ENCODE measurements around the gene PRUNE2. TPM values are rescaled to one million over a fixed set of nuclear protein-coding genes. Genes with fewer than 3 reads are reported as not detected.

Gene PRUNE2
- total RNA-seq, 4 donors from 2014 or later, result 3.7 to 7.8 (median 4.9) TPM

DNA sequence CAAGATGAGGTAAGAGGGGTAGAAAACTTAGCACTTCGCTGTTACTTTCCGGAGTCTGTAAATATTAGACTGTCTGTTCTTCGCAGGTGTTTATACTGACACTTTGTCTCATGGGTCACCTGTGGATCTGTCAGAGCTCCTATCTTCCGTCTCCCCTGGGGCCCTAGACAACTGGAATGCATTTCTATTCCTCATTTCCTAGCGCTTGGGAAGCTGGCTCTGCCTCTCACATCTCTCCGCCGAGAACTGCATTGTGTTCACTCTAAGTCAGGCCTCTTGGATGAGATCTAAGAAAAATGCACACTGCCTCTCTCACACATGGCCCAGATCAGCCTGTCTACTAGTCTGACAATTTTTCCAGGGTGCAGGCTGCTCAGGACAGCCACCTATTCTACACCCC lies 102.2 kb downstream of the PRUNE2 start:
- Histone ChIP-seq H3K4me1 (no peaks in the 10 kb centered on the region), H3K4me3 (replicated peaks in 1 of 3) (no peak overlapping the region), H3K27ac (no peak overlapping the region), H3K27me3 (no peaks in the 10 kb centered on the region), H3K36me3 (no peaks in the 10 kb centered on the region), H3K9me3 (no peaks in the 10 kb centered on the region)
- intact Hi-C loops (cut with DNase I), result no loop called here
- DNase-seq, result no peak
- no peak for TF ChIP-seq POLR2A (IDR thresholded peaks at IDR 0.05)
- no peak for TF ChIP-seq CTCF (IDR thresholded peaks at IDR 0.05)
- WGBS, 2 donors, result 87 to 91% methylated on average over 7 of the region's 7 CpGs

DNA sequence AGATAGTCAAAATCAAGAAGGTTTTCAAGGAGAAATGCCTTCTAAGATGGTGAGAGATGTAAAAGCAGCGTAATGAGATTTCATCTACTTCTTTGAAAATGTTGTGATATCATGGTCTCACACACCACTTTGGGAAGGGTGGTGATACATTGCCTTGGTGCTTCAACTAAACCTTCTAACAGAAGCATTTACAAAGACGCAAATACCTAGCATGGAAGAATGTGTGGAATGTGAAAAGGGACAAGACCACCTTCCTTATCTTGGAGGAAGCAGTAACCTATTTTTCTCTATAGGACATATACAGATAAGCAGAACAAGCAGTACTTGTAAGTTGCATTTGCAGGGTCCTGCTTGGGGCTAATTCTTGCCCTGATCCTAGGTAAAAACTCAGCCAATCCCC lies 102.8 kb downstream of the PRUNE2 start:
- no peak for DNase-seq
- WGBS, 2 donors, result 81% methylated on average over 2 of the region's 2 CpGs
- intact Hi-C loops (cut with DNase I), result no loop called here

GRCh38 chr9:76800901-76801300 lies 105.0 kb downstream of the PRUNE2 start:
- H3K4me1 ChIP-seq, result peaks cover 0 to 5% of the 10 kb centered on the region in 2 donors
- 85 to 92% methylated on average over 1 of the region's 1 CpG for WGBS, 2 donors
- intact Hi-C loops (cut with DNase I), result no loop called here

More for the DNA sequence above, 102.8 kb downstream of the PRUNE2 start:
- Histone ChIP-seq H3K4me3 (replicated peaks in 1 of 3) (no peak overlapping the region), H3K27me3 (no peaks in the 10 kb centered on the region), H3K4me1 (no peaks in the 10 kb centered on the region), H3K36me3 (no peaks in the 10 kb centered on the region), H3K27ac (no peak overlapping the region), H3K9me3 (no peaks in the 10 kb centered on the region)
- TF ChIP-seq CTCF (IDR thresholded peaks at IDR 0.05) (no peak), POLR2A (IDR thresholded peaks at IDR 0.05) (no peak)

DNA sequence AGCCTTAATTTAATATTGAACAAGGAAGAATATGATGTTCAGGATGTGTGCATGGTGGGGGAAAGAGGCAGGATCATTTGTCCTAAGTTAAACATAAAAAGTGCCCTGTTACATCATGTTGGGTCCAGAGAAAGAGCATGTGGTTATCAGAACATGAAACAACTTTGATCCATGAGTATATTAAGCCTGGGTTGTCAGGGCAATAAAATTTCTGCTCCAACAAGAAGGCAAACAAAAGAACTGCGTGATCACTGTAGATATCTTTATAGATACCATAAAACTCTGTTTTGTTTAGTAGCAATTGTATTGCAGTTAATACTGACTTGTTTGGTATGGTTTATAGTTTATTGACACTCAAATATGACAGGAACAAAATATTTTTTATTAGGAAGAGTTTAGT lies 106.4 kb downstream of the PRUNE2 start:
- H3K4me3 ChIP-seq (replicated peaks in 1 of 3), result no peak overlapping the region
- WGBS, 2 donors, result 88 to 91% methylated on average over 1 of the region's 1 CpG
- H3K36me3 ChIP-seq, result no peaks in the 10 kb centered on the region
- TF ChIP-seq CTCF (IDR thresholded peaks at IDR 0.05), result no peak
- TF ChIP-seq POLR2A (IDR thresholded peaks at IDR 0.05), result no peak
- intact Hi-C loops (cut with DNase I), result no loop called here
- H3K4me1 ChIP-seq, result peaks cover 0 to 5% of the 10 kb centered on the region in 2 donors
- H3K9me3 ChIP-seq, result no peaks in the 10 kb centered on the region
- no peak overlapping the region for H3K27ac ChIP-seq
- no peaks in the 10 kb centered on the region for H3K27me3 ChIP-seq
- no peak for DNase-seq

More at GRCh38 chr9:76800901-76801300, 105.0 kb downstream of the PRUNE2 start:
- H3K36me3 ChIP-seq, result no peaks in the 10 kb centered on the region
- H3K4me3 ChIP-seq (replicated peaks in 1 of 3), result no peak overlapping the region
- DNase-seq, result no peak
- no peaks in the 10 kb centered on the region for H3K9me3 ChIP-seq
- TF ChIP-seq POLR2A (IDR thresholded peaks at IDR 0.05), result no peak
- TF ChIP-seq CTCF (IDR thresholded peaks at IDR 0.05), result no peak
- H3K27me3 ChIP-seq, result no peaks in the 10 kb centered on the region
- H3K27ac ChIP-seq, result no peak overlapping the region

DNA sequence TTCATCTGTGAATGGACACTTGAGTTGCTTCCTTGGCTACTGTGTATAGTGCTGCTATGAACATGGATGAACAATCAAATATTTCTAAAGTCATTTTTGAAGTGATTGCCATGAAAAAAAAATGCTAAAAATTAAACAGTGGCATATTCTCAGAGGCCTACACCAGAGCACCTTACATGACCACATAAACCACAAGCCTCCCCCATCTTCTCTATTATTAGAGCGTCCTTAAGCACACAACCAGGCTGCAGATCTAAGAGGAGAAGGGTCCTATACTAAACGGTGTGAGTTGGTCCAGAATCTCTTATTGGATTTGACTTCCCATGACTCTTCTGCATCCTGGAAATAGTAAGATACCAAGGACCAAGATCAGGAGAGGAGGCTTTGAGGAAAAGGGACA lies 107.4 kb downstream of the PRUNE2 start:
- TF ChIP-seq POLR2A (IDR thresholded peaks at IDR 0.05) (no peak), CTCF (IDR thresholded peaks at IDR 0.05) (no peak)
- Histone ChIP-seq H3K4me1 (peaks cover 0 to 5% of the 10 kb centered on the region in 2 donors), H3K27ac (no peak overlapping the region), H3K9me3 (no peaks in the 10 kb centered on the region), H3K4me3 (replicated peaks in 1 of 3) (no peak overlapping the region), H3K36me3 (no peaks in the 10 kb centered on the region), H3K27me3 (no peaks in the 10 kb centered on the region)
- WGBS, 2 donors, result 72 to 81% methylated on average over 2 of the region's 2 CpGs
- DNase-seq, result no peak
- intact Hi-C loops (cut with DNase I), result no loop called here
